ENCODE measurements around the gene GAGE12C.
"Not testable (repeated sequence)": the region's sequence is repeated elsewhere in the genome, so short reads cannot be mapped to it uniquely, and the experiment has no call there.

Gene GAGE12C

DNA sequence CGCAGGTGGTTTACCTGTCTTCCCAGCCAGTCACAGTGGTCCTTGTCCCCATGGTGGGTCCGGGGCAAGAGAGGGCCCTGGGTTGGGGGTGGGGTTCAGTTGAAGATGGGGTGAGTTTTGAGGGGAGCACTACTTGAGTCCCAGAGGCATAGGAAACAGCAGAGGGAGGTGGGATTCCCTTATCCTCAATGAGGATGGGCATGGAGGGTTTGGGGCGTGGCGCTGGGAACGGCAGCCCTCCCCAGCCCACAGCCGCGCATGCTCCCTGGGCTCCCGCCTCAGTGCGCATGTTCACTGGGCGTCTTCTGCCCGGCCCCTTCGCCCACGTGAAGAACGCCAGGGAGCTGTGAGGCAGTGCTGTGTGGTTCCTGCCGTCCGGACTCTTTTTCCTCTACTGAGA lies at the start of gene GAGE12C:
GAGE12C (plus strand) TSS at position 301 of the 400 bp plus-strand sequence. CDS start 1,155 bp downstream, outside the sequence.
- DNase-seq (ENCODE audit: low read depth in 2 of 2) = not testable (repeated sequence)

DNA sequence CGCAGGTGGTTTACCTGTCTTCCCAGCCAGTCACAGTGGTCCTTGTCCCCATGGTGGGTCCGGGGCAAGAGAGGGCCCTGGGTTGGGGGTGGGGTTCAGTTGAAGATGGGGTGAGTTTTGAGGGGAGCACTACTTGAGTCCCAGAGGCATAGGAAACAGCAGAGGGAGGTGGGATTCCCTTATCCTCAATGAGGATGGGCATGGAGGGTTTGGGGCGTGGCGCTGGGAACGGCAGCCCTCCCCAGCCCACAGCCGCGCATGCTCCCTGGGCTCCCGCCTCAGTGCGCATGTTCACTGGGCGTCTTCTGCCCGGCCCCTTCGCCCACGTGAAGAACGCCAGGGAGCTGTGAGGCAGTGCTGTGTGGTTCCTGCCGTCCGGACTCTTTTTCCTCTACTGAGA lies 9.5 kb downstream of the GAGE12C start, which contains the start of gene GAGE12D:
GAGE12D (plus strand) TSS at position 301 of the 400 bp plus-strand sequence. CDS start 1,155 bp downstream, outside the sequence.
- not testable (repeated sequence) for DNase-seq (ENCODE audit: low read depth in 2 of 2)

- DNase-seq (ENCODE audit: low read depth in 2 of 2) = not testable (repeated sequence)
Measured at GRCh38 chrX:49550989-49551388, 19.0 kb downstream of the GAGE12C start, which contains the start of gene GAGE12E. TSS of gene GAGE12E (plus strand) at chrX:49551289. CDS start at chrX:49552444, 1,155 bp downstream.

DNA sequence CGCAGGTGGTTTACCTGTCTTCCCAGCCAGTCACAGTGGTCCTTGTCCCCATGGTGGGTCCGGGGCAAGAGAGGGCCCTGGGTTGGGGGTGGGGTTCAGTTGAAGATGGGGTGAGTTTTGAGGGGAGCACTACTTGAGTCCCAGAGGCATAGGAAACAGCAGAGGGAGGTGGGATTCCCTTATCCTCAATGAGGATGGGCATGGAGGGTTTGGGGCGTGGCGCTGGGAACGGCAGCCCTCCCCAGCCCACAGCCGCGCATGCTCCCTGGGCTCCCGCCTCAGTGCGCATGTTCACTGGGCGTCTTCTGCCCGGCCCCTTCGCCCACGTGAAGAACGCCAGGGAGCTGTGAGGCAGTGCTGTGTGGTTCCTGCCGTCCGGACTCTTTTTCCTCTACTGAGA lies 28.6 kb downstream of the GAGE12C start, which contains the start of gene GAGE12F:
GAGE12F (plus strand) TSS at position 301 of the 400 bp plus-strand sequence. CDS start 1,155 bp downstream, outside the sequence.
- DNase-seq (ENCODE audit: low read depth in 2 of 2) = not testable (repeated sequence)

DNA sequence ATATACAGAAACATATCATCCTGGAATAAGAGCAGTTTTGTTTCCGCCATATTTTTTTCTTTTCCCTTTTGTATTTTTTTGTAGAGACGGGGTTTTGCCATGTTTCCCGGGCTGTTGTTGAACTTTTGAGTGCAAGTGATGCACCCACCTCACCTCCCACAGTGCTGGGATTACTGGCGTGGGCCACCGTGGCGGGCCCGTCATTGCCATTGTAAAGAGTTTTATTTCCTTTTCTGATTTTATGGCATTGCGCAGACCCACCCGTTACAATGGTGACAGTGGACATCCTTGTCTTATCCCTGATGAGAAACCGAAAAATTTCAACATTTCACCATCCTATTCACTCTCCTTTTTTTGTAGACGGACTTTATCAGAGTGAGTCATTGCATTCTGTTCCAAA lies 36.8 kb downstream of the GAGE12C start:
- DNase-seq (ENCODE audit: low read depth in 2 of 2) = not testable (repeated sequence)

GRCh38 chrX:49569152-49569551 lies 37.2 kb downstream of the GAGE12C start:
- DNase-seq (ENCODE audit: low read depth in 2 of 2) = not testable (repeated sequence)

GRCh38 chrX:49570100-49570499 lies 38.1 kb downstream of the GAGE12C start, which contains the start of gene GAGE12G:
TSS of gene GAGE12G (plus strand) at chrX:49570400. CDS start at chrX:49571555, 1,155 bp downstream.
- DNase-seq (ENCODE audit: low read depth in 2 of 2) = not testable (repeated sequence)

- DNase-seq (ENCODE audit: low read depth in 2 of 2) = not testable (repeated sequence)
Measured at GRCh38 chrX:49579649-49580048, 47.7 kb downstream of the GAGE12C start, which contains the start of gene GAGE12H. TSS of gene GAGE12H (plus strand) at chrX:49579949. CDS start at chrX:49581104, 1,155 bp downstream.
